ENCODE results near the gene SLC16A3. TPM values are rescaled to one million over a fixed set of nuclear protein-coding genes. Genes with fewer than 3 reads are reported as not detected.

Gene SLC16A3
- total RNA-seq, 3 donors from 2014 or later (not counting 1 experiment from before 2014, with no cell fraction given), result 172 to 365 (median 296) TPM

DNA sequence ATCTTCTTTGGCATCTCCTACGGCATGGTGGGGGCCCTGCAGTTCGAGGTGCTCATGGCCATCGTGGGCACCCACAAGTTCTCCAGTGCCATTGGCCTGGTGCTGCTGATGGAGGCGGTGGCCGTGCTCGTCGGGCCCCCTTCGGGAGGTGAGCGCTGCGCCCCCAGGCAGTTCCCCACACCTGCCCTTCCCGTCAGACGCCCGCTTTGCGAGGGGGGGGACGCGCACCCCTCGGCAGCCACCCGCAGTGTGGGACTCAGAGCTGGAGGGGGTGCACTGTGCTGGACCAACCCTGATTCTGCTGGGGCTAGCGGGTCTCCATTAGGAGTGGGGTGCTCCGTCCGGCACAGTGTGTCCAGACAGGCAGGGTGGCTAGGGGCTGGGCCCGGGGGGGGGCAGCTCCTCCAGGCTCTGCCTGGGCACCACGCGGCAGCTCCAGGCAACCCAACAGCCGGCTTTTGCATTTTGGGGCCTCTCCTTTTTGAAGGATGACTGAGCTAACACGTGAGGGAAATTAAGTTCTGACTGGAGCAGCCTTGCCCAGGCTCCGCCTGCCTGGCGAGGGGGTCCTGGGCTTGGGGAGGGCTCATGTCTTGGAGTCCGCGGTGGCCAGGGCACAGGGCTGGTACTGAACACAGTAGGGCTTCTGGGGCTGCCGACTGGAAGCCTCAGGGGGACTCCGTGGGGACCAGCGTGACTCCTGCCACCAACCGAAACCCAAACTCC, 9.1 kb downstream of the SLC16A3 start:
- Mint-ChIP-seq H3K4me1 (peaks cover 34 to 69% of the 10 kb centered on the region in 2 donors), H3K9me3 (no peaks in the 10 kb centered on the region), H3K4me3 (peak overlapping the region; percentile 84), H3K27me3 (ENCODE audit: low read depth in 2 of 2) (no peaks in the 10 kb centered on the region), H3K36me3 (no peaks in the 10 kb centered on the region), H3K27ac (peak overlapping the region; percentile 71 to 84)
- TF ChIP-seq, protein P1, sequence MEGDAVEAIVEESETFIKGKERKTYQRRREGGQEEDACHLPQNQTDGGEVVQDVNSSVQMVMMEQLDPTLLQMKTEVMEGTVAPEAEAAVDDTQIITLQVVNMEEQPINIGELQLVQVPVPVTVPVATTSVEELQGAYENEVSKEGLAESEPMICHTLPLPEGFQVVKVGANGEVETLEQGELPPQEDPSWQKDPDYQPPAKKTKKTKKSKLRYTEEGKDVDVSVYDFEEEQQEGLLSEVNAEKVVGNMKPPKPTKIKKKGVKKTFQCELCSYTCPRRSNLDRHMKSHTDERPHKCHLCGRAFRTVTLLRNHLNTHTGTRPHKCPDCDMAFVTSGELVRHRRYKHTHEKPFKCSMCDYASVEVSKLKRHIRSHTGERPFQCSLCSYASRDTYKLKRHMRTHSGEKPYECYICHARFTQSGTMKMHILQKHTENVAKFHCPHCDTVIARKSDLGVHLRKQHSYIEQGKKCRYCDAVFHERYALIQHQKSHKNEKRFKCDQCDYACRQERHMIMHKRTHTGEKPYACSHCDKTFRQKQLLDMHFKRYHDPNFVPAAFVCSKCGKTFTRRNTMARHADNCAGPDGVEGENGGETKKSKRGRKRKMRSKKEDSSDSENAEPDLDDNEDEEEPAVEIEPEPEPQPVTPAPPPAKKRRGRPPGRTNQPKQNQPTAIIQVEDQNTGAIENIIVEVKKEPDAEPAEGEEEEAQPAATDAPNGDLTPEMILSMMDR (IDR thresholded peaks at IDR 0.05), result no peak
- no peak overlapping the region for H3K4me3 ChIP-seq (ENCODE audit: low read length)
- H3K36me3 ChIP-seq (ENCODE audit: control insufficient read depth, insufficient read depth, low read length), result peaks cover 28% of the 10 kb centered on the region
- no peaks in the 10 kb centered on the region for H3K9me3 ChIP-seq (ENCODE audit: control insufficient read depth, insufficient read depth, low read length)
- H3K4me1 ChIP-seq (ENCODE audit: control insufficient read depth, insufficient read depth, low read length), result peaks cover 73% of the 10 kb centered on the region
- intact Hi-C loops (cut with micrococcal nuclease), result loop anchor here (5.0 kb wide), 1 partner anchor 34 kb away; the partner anchor contains the start of gene CSNK1D
- 78% methylated on average over 32 of the region's 34 CpGs for WGBS (ENCODE audit: insufficient coverage)
- DNase-seq (no peak), ATAC-seq (no peak)
- no peaks in the 10 kb centered on the region for H3K27me3 ChIP-seq (ENCODE audit: control insufficient read depth, insufficient read depth, low read length)
- H3K27ac ChIP-seq (ENCODE audit: low read length), result peak overlapping the region; percentile 27

DNA sequence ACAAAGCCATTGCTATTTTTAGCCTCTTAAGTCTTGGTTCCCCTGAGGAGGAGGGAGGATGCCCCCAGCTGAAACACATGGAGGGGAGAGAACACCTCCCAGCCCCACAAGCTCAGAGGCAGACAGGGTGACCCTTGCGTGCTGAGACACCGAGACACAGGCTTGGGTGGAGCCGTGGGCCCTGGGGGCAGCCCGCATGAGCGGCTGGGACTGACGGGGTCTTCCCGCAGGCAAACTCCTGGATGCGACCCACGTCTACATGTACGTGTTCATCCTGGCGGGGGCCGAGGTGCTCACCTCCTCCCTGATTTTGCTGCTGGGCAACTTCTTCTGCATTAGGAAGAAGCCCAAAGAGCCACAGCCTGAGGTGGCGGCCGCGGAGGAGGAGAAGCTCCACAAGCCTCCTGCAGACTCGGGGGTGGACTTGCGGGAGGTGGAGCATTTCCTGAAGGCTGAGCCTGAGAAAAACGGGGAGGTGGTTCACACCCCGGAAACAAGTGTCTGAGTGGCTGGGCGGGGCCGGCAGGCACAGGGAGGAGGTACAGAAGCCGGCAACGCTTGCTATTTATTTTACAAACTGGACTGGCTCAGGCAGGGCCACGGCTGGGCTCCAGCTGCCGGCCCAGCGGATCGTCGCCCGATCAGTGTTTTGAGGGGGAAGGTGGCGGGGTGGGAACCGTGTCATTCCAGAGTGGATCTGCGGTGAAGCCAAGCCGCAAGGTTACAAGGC, 9.8 kb downstream of the SLC16A3 start:
- H3K4me3 Mint-ChIP-seq, result peak overlapping the region; percentile 84
- ATAC-seq, result peak; percentile 11 to 25 (median 15)
- Histone ChIP-seq H3K36me3 (ENCODE audit: control insufficient read depth, insufficient read depth, low read length) (peaks cover 35% of the 10 kb centered on the region), H3K4me3 (ENCODE audit: low read length) (peak overlapping the region; percentile 17), H3K9me3 (ENCODE audit: control insufficient read depth, insufficient read depth, low read length) (no peaks in the 10 kb centered on the region), H3K4me1 (ENCODE audit: control insufficient read depth, insufficient read depth, low read length) (peaks cover 74% of the 10 kb centered on the region), H3K27me3 (ENCODE audit: control insufficient read depth, insufficient read depth, low read length) (no peaks in the 10 kb centered on the region), H3K27ac (ENCODE audit: low read length) (peak overlapping the region; percentile 27)
- peak overlapping the region; percentile 71 to 84 for H3K27ac Mint-ChIP-seq
- intact Hi-C loops (cut with micrococcal nuclease), result loop anchor here (5.0 kb wide), 1 partner anchor 34 kb away; the partner anchor contains the start of gene CSNK1D
- WGBS (ENCODE audit: insufficient coverage), result 32% methylated on average over 33 of the region's 33 CpGs
- no peaks in the 10 kb centered on the region for H3K27me3 Mint-ChIP-seq (ENCODE audit: low read depth in 2 of 2)
- peak in 1 of 2 donors; percentile 85 for DNase-seq
- no peaks in the 10 kb centered on the region for H3K9me3 Mint-ChIP-seq
- TF ChIP-seq, protein P1 (IDR thresholded peaks at IDR 0.05), result no peak
- no peaks in the 10 kb centered on the region for H3K36me3 Mint-ChIP-seq
- H3K4me1 Mint-ChIP-seq, result peaks cover 34 to 65% of the 10 kb centered on the region in 2 donors

DNA sequence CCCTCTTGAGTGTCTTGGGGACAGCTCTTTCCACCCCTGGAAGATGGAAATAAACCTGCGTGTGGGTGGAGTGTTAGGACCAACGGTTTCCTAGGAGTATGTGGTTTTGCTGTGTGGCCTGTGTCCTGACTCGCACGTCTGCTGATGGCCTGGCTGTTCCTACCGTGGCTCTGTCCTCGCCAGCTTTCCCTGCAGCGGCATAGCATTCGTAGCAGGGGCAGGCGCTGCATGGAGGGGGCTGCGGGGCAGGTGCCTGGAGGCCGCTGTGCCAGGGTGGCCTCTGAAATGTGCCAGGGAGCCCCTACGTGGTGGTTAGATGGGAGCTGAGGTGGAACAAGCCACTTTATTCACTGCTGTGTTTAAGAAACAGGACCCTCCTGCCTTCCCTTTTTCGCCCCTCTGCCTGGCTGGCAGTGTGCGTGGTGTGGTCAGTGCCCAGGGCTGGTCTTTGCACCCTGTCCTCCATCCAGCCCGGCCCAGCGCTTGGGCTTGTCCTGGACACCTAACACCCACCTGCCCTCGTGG, 10.6 kb downstream of the SLC16A3 start:
- TF ChIP-seq, protein P1 (IDR thresholded peaks at IDR 0.05), result no peak
- 71% methylated on average over 17 of the region's 17 CpGs for WGBS (ENCODE audit: insufficient coverage)
- Histone ChIP-seq H3K4me3 (ENCODE audit: low read length) (no peak overlapping the region), H3K27ac (ENCODE audit: low read length) (peak overlapping the region; percentile 38), H3K4me1 (ENCODE audit: control insufficient read depth, insufficient read depth, low read length) (peaks cover 74% of the 10 kb centered on the region), H3K27me3 (ENCODE audit: control insufficient read depth, insufficient read depth, low read length) (no peaks in the 10 kb centered on the region), H3K36me3 (ENCODE audit: control insufficient read depth, insufficient read depth, low read length) (peaks cover 43% of the 10 kb centered on the region), H3K9me3 (ENCODE audit: control insufficient read depth, insufficient read depth, low read length) (no peaks in the 10 kb centered on the region)
- Mint-ChIP-seq H3K27me3 (ENCODE audit: low read depth in 2 of 2) (no peaks in the 10 kb centered on the region), H3K4me3 (peak overlapping the region; percentile 45), H3K9me3 (no peaks in the 10 kb centered on the region), H3K36me3 (peaks cover 8% of the 10 kb centered on the region), H3K4me1 (peaks cover 41 to 66% of the 10 kb centered on the region in 2 donors), H3K27ac (peak overlapping the region; percentile 79 to 84)
- ATAC-seq, result no peak
- intact Hi-C loops (cut with micrococcal nuclease), result loop anchor here (5.0 kb wide), 1 partner anchor 33 kb away; the partner anchor contains the start of gene CSNK1D
- DNase-seq, result no peak

All from natural killer cell (primary cell).